Measurements from ENCODE around the gene SECISBP2L. TPM values are rescaled to one million over a fixed set of nuclear protein-coding genes. Genes with fewer than 3 reads are reported as not detected.

The SECISBP2L gene
- total RNA-seq, 1 donor from 2014 or later, result 39.3 TPM

GRCh38 chr15:49066372-49066771, 20.1 kb upstream of the SECISBP2L start:
- Histone ChIP-seq H3K36me3 (no peaks in the 10 kb centered on the region), H3K27ac (replicated peaks) (no peak overlapping the region), H3K4me3 (no peak overlapping the region), H3K9me3 (replicated peaks) (no peaks in the 10 kb centered on the region), H3K4me1 (peaks cover 6% of the 10 kb centered on the region), H3K27me3 (ENCODE audit: low read depth) (peaks cover 8% of the 10 kb centered on the region)
- TF ChIP-seq CTCF (IDR thresholded peaks at IDR 0.05; ENCODE audit: borderline replicate concordance), result no peak
- DNase-seq, result no peak
- intact Hi-C loops (cut with micrococcal nuclease), result no loop called here

- no peak for TF ChIP-seq CTCF (IDR thresholded peaks at IDR 0.05; ENCODE audit: borderline replicate concordance)
- Histone ChIP-seq H3K27me3 (ENCODE audit: low read depth) (peaks cover 8% of the 10 kb centered on the region), H3K4me3 (no peak overlapping the region), H3K4me1 (peaks cover 6% of the 10 kb centered on the region), H3K9me3 (replicated peaks) (no peaks in the 10 kb centered on the region), H3K36me3 (no peaks in the 10 kb centered on the region), H3K27ac (replicated peaks) (no peak overlapping the region)
- intact Hi-C loops (cut with micrococcal nuclease), result no loop called here
- no peak for DNase-seq
Observed at GRCh38 chr15:49064884-49065283, 18.6 kb upstream of the SECISBP2L start.

- intact Hi-C loops (cut with micrococcal nuclease), result no loop called here
- peaks cover 8% of the 10 kb centered on the region for H3K27me3 ChIP-seq (ENCODE audit: low read depth)
- TF ChIP-seq CTCF (IDR thresholded peaks at IDR 0.05; ENCODE audit: borderline replicate concordance), result no peak
Observed at GRCh38 chr15:49064281-49064653, 18.0 kb upstream of the SECISBP2L start.

GRCh38 chr15:49063402-49064280, 17.4 kb upstream of the SECISBP2L start:
- Histone ChIP-seq H3K27ac (replicated peaks) (no peak overlapping the region), H3K27me3 (ENCODE audit: low read depth) (peaks cover 3% of the 10 kb centered on the region), H3K4me3 (no peak overlapping the region), H3K36me3 (no peaks in the 10 kb centered on the region), H3K4me1 (peaks cover 6% of the 10 kb centered on the region), H3K9me3 (replicated peaks) (no peaks in the 10 kb centered on the region)
- no peak for DNase-seq
- no peak for TF ChIP-seq CTCF (IDR thresholded peaks at IDR 0.05; ENCODE audit: borderline replicate concordance)
- intact Hi-C loops (cut with micrococcal nuclease), result no loop called here

More at GRCh38 chr15:49064281-49064653, 18.0 kb upstream of the SECISBP2L start:
- Histone ChIP-seq H3K4me1 (peaks cover 6% of the 10 kb centered on the region), H3K4me3 (no peak overlapping the region), H3K9me3 (replicated peaks) (no peaks in the 10 kb centered on the region), H3K36me3 (no peaks in the 10 kb centered on the region), H3K27ac (replicated peaks) (no peak overlapping the region)
- DNase-seq, result no peak

- H3K36me3 ChIP-seq, result no peaks in the 10 kb centered on the region
- peaks cover 6% of the 10 kb centered on the region for H3K4me1 ChIP-seq
- intact Hi-C loops (cut with micrococcal nuclease), result no loop called here
- no peak overlapping the region for H3K4me3 ChIP-seq
- no peaks in the 10 kb centered on the region for H3K27me3 ChIP-seq (ENCODE audit: low read depth)
- no peak for DNase-seq
- TF ChIP-seq CTCF (IDR thresholded peaks at IDR 0.05; ENCODE audit: borderline replicate concordance), result no peak
- H3K9me3 ChIP-seq (replicated peaks), result no peaks in the 10 kb centered on the region
- no peak overlapping the region for H3K27ac ChIP-seq (replicated peaks)
Observed at GRCh38 chr15:49062900-49063299, 16.7 kb upstream of the SECISBP2L start.
